GM12801 (cell line): ENCODE measurements around the gene PRKN.

Experiments used
- CTCF ChIP-seq: IDR thresholded peaks from one replicate; pipeline ENCODE4 v1.5.1; 2011; ENCODE audit warnings: control low read depth; ENCODE audit not compliant: insufficient read length; ENCODE audit errors: extremely low read depth

Gene PRKN

GRCh38 chr6:162387718-162388382, 339.7 kb downstream of the PRKN start:
- TF ChIP-seq CTCF: no peak

GRCh38 chr6:162385980-162386379, 341.6 kb downstream of the PRKN start:
- no peak for TF ChIP-seq CTCF

GRCh38 chr6:162379757-162380409, 347.7 kb downstream of the PRKN start:
- TF ChIP-seq CTCF: no peak

- no peak for TF ChIP-seq CTCF
These were observed 349.8 kb downstream of the PRKN start for GRCh38 chr6:162377735-162378134.

GRCh38 chr6:162373868-162374267, 353.7 kb downstream of the PRKN start:
- TF ChIP-seq CTCF: no peak

GRCh38 chr6:162373192-162373591, 354.4 kb downstream of the PRKN start:
- TF ChIP-seq CTCF: no peak

GRCh38 chr6:162372106-162372505, 355.5 kb downstream of the PRKN start:
- TF ChIP-seq CTCF: no peak
